Eye (tissue), 1 donor: ENCODE measurements around the gene KRTAP10-3.
A peak's percentile ranks its signal among the peaks of the same experiment; 100 is the strongest.
"Not testable (repeated sequence)": the region's sequence is repeated elsewhere in the genome, so short reads cannot be mapped to it uniquely, and the experiment has no call there.

Source experiments
- DNase-seq: peaks from one replicate; pipeline ENCODE4 v3.0.0-alpha.2; 2015

KRTAP10-3 gene

DNA sequence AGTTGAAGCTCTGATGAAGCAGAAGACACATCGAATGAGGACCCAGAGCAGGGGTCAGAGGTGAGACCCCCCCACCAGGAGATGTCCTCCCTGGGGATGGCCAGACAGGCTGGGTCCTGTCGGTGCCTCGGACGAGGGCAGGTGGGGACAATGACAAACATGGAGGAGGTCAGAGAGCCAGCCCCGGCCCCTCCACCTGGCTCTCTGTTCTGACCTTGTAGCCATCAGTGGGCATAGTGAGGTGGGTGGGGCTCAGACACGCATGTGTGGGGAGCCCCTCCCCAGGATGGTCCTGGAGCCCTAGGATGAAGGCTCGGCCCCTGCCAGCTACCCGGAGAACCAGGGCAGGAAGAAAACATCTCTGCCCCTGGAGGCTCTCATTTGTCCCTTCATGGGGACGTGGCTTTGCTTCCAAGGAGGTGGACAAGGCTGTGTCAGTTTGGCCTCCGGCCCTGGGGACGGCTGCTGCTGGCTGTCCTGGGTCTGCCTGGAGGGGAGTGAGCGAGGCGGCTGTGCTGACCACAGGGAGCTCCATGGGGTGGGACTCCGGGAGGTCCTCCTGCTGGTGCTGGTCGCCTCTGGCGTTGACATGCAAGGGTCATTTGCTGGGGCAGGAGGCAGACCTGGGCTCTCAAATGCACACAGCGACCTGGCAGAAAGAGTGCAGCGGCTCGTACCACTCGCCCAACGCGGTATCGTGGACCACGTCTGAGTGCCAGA lies 31.2 kb upstream of the KRTAP10-3 start:
- no peak for DNase-seq

DNA sequence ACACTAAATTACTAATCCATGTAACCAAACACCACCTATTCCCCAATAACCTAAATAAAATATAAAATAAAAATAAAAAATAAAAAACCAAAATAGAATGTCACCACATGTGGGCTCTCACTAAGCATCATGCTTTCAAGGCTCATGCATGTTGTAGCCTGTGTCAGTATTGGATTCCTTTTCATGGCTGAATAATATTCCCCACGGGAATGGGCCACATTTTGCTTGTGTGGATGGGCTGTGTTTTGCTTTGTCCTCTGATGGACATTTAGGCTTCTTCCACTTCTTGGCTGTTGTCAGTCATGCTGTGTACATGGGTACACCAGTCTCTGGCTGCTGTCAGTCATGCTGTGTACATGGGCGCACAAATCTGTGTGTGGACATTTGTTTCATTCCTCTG lies 30.5 kb upstream of the KRTAP10-3 start:
- no peak for DNase-seq

DNA sequence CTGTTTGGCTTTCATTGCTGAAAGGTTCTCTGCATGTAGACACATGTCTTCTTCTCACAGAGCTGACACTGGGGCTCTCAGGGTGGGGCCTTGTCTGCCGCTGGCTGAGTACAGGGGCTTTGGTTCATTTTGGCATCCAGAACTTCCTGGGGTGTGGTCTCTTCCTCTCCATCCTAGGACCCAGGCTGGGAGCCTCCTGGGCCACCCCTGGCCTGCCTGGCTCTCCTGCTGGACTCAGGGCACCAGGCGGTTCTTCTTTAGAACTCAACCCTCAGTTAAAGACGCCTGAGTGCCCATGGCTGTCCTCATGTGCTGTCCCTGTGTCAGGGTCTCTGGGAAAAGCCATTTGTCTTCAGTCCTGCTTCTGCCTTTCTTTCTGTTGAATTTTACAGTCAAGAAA lies 27.3 kb upstream of the KRTAP10-3 start:
- no peak for DNase-seq

DNA sequence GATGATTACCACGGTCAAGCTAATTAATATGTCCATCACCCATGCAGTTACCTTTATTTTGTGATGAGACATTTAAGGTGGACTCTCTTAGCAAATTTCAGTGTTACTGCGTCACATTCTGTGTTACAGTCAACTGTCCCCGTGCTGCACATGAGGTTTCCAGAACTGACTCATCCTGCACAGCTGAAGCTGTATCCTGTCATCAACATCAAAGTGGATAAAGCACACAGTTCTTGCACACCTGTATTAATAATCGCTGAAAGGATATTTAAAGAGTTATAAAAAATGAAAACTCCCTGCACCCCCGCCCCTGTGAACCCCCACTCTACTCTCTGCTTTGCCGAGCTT lies 25.2 kb upstream of the KRTAP10-3 start:
- no peak for DNase-seq

DNA sequence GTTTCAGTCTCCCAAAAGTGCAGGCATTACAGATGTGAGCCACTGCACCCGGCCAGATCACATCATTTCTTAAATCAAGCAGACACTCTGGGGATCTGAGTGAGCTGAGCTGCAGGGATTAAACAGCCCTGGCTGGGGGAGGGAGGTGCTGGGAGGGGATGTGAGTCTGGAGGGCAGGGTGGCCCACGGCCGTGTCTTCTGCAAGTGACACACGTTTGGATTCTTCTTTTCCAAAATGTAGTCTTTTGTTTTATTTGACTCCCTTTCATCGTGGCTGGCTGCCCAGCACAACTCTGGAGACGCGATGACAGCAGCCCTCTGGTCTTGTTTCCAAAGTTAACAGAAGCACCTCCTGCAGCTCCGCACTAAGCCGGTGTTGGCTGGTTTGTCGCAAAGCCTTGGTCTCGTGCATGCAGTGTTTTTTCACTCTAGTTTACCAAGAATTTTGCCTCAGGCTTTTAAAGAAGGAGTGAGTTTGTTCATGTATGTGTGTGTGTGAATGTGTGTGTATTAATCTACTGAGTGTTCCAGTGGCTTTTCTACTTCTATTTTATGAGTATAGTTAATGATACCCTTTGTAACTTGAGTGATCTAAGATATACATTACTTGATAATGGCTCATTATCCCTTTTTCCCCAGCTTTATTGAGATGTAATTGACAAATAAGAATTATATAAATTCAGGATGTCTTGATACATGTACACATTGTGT lies 24.6 kb upstream of the KRTAP10-3 start:
- DNase-seq, result peak; percentile 62

DNA sequence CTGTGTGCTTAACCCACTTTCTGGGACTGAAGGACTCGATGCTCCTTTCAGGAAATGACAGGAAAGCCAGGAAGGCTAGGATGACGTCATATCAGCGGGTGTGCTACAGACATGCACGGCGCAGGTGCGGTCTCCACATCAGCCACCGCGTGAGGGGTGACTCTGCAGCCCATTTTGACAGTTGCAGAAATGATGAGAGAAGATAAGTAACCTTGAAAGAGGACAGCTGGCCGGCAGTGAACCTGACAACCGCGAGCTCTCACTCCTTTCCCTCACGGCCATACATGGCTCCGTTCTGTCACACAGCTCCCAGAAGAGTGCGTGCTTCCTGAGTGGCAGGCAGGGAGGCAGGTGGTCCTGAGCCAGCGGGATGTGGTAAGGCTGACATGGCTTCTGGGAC lies 23.5 kb upstream of the KRTAP10-3 start:
- no peak for DNase-seq

DNA sequence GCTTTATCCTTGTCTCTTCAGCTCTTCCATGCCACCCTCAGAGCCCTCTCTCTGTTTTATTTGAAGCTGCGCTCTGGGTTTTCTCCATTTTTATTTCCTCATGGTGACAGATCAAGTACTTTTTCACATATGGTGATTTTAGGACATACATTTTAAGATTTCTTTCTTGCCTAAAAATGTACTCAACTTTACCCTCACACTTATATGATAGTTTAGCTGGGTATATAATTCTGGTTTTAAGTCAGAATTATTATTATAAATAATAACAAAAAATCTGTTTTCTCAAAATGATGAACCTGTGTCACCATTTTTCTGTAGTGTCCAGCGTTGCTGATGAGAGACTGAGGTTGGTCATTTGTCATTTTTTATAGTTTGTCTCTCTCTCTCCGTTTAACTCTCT lies 22.6 kb upstream of the KRTAP10-3 start:
- no peak for DNase-seq

DNA sequence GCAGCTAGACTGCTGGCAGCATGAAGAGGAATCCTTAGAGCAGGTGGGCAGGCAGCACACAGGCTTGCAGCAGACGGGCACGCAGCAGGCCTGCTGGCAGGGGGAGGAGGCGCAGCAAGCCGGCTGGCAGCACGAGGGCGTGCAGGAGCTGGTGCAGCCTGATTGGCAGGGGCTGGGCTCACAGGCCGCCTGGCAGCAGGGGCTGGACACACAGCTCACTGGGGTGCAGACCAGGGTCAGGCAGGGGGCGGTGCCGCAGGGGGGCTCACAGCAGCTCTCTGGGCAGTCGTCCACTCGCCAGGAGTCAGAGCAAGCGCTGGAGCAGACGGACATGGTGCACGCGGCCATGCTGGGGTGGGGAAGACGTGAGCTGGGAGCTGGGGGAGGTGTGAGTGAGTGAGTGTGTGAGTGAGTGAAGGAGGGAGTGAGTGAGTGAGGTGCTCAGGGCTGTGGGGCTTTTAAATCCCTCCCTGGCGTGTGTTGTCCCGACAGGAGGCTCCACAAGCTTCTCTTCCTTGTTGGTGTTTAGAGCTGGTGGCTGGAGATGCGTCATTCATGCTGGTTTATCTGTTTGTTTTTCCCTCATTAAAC lies 21.7 kb upstream of the KRTAP10-3 start, which contains the start of gene KRTAP10-5:
Gene KRTAP10-5 (minus strand): TSS at position 374 of the 591 bp plus-strand sequence. CDS start 26 bp downstream, at position 348.
- DNase-seq, result not testable (repeated sequence)

DNA sequence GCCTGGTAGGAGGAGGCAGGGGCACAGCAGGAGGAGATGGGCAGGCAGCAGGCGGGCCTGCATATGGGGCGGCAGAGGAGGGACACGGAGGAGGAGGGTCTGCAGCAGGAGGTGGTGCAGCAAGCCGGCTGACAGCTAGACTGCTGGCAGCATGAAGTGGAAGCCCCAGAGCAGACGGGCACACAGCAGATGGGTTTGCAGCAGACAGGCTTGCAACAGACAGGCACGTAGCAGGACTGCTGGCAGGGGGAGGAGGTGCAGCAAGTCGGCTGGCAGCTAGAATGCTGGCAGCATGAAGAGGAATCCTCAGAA lies 21.2 kb upstream of the KRTAP10-3 start:
- no peak for DNase-seq

DNA sequence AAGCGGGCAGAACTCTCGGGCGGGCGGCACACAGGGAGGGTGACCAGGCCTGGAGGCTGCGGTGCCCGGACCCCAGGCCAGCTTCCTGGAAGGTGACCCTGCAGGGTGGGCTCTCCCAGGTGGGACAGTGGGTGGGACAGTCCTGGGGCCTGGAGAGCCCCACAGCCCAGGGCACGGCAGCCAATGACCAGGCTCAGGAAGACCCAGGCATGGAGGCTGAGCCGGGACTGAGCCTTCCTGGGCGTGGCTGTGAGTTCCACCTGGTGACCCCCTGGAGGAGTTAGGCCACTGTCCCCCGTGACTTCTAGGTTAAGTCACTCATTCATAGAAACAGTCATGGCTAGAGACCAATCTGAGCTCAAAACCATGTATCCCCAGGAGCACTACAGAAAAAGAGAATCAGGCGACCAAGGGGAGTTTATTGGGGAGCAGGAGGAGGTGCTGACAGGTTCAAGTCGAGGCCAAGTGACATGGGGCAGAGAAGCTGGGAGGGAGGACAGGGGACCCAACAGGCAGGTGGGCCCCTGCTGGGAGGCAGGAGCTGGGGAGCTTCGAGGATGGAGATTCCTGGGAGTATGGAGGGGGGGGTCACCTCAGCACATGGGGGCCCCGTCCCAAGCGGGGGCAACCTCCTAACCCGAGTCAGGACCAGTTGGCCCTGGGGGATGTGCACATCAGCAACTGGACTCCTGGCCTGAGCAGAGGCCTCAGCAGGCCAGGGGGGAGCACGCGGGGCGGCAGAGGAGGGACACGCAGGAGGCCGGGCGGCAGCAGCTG lies 20.6 kb upstream of the KRTAP10-3 start:
- DNase-seq, result no peak

DNA sequence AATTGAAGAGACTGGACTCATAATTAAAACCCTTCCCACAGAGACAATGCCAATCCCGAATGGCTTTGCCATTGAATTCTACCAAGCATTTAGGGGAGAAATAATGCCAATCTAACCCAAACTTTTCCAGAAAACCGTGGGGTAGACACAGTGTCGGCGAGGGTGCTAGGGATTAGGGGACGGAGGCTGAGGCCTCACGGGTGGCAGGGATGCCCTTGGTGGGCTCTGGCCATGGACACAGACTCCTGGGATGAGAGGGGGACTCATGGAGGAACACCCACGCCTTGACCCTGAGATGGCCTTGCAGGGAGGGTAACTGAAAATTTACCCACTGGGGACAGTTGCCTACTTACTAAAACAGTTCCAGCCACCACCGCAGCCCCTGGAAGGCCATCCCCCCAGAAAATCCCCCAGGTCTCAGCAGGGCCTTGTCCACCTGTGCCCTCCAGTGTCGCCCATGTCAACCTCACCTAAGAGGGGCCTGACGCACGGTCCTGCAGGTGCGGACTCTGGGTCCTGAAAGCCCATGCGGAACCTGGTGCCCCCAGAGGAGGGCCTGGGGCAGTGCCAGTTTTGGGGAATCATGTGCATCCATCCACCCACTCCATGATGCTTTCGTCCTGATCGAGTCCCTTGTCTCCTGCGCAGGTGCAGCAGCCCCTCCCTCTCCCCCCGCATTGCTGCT lies 19.9 kb upstream of the KRTAP10-3 start:
- no peak for DNase-seq

DNA sequence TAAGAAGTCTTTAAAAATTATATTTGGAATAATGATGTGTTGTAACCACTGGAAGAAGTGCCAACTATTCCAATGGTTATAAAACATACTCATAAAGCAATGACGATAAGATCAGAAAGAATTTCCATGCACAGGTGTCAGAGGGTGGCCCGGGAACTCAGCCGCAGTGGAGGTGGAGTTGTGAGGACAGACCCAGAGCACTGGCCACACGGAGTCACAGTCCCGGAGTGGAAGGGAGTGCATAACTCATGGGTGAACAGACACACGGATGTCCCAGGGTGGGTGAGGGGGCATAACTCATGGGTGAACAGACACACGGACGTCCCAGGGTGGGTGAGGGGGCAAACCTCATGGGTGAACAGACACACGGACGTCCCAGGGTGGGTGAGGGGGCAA lies 17.4 kb upstream of the KRTAP10-3 start:
- no peak for DNase-seq

DNA sequence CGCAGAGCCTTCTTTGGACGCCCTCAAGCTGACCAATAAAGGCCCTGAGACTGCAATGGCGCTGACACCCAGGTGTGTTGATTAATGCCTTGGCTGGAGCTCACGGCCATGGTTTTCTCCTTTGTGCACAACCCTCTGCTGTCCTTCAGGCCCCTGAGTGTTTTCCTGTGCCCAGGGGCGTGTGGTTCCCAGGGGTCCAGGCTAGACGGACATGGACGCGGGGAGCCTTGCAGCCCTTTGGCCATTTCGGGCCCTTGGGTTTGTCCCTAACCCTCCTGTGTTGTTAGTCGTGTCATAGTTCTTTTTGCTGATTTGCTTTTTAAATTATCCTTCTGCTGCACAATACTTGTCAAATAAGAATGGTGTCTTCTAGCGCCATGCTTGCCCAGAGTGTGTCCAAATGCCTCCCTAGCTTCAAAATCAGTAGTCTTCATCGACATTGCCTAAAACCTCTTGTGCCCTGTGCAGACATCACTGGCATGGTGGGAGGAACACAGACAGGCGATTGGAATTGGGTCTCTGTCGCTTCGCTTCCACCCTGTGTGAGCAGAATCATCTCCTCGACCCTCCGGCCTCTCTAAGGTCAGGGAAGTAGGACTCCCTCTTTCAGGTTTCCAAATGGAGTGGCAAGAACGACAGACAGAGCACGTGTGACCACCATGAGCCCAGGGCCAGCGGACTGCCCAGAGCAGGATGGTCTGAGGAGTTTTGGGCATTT lies 16.9 kb upstream of the KRTAP10-3 start:
- DNase-seq, result no peak

DNA sequence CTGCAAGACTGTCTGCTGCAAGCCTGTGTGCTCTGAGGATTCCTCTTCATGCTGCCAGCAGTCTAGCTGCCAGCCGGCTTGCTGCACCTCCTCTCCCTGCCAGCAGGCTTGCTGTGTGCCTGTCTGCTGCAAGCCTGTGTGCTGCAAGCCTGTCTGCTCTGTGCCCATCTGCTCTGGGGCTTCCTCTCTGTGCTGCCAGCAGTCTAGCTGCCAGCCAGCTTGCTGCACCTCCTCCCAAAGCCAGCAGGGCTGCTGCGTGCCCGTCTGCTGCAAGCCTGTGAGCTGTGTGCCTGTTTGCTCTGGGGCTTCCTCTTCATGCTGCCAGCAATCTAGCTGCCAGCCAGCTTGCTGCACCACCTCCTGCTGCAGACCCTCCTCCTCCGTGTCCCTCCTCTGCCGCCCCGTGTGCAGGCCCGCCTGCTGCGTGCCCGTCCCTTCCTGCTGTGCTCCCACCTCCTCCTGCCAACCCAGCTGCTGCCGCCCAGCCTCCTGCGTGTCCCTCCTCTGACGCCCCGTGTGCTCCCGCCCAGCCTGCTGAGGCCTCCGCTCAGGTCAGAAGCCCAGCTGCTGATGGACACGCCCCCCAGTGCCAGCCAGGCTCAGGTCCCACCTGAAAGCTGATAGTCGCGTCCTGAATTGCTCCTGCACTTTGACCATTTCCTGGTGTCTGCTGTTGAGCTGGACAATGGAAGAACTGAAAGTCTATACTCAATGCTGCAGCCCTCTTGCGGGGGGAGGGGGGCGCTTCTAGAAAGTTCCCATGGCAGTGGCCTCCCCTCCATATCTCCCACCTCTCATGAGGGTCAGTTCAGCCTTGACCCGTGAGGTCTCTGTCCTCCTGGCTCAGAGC lies 16.1 kb upstream of the KRTAP10-3 start:
- DNase-seq, result no peak

DNA sequence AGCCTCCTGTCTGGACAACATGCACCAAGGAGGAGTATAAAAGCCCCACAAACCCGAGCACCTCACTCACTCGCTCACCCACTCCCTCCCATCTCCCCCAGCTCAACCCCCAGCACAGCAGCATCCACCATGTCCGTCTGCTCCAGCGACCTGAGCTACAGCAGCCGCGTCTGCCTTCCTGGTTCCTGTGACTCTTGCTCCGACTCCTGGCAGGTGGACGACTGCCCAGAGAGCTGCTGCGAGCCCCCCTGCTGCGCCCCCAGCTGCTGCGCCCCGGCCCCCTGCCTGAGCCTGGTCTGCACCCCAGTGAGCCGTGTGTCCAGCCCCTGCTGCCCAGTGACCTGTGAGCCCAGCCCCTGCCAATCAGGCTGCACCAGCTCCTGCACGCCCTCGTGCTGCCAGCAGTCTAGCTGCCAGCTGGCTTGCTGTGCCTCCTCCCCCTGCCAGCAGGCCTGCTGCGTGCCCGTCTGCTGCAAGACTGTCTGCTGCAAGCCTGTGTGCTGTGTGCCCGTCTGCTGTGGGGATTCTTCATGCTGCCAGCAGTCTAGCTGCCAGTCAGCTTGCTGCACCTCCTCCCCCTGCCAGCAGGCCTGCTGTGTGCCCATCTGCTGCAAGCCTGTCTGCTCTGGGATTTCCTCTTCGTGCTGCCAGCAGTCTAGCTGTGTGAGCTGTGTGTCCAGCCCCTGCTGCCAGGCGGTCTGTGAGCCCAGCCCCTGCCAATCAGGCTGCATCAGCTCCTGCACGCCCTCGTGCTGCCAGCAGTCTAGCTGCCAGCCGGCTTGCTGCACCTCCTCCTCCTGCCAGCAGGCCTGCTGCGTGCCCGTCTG lies 15.2 kb upstream of the KRTAP10-3 start, which contains the start of gene KRTAP10-4:
Gene KRTAP10-4 (plus strand): TSS at position 100 of the 827 bp plus-strand sequence. CDS start 30 bp downstream, at position 130.
- not testable (repeated sequence) for DNase-seq

DNA sequence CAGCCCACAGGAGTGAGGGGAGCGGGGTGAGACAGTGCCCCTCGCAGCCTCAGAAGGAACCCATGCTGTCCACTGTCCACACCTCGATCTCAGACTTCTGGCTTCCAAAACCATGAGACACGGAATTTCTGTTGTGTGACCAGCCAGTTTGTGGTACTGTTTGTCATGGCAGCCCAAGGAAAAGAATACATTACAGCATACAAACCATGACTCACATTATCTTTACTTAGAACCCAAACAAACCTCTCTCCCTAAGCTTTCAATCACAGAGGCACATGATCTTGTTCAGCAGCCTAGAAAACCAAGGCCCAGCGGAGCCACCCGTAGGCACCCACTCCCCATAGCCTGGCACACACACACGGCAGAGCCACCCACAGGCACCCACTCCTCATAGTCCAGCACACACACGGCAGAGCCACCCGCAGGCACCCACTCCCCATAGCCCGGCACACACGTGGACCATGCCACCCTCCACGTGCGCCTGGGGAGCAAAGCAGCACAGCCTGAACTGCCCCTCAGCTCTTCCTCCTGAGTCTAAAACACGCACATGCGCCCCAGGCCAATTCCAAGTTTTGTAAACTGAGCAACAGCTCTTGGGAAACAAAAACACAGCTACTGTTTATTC lies 14.5 kb upstream of the KRTAP10-3 start:
- no peak for DNase-seq

DNA sequence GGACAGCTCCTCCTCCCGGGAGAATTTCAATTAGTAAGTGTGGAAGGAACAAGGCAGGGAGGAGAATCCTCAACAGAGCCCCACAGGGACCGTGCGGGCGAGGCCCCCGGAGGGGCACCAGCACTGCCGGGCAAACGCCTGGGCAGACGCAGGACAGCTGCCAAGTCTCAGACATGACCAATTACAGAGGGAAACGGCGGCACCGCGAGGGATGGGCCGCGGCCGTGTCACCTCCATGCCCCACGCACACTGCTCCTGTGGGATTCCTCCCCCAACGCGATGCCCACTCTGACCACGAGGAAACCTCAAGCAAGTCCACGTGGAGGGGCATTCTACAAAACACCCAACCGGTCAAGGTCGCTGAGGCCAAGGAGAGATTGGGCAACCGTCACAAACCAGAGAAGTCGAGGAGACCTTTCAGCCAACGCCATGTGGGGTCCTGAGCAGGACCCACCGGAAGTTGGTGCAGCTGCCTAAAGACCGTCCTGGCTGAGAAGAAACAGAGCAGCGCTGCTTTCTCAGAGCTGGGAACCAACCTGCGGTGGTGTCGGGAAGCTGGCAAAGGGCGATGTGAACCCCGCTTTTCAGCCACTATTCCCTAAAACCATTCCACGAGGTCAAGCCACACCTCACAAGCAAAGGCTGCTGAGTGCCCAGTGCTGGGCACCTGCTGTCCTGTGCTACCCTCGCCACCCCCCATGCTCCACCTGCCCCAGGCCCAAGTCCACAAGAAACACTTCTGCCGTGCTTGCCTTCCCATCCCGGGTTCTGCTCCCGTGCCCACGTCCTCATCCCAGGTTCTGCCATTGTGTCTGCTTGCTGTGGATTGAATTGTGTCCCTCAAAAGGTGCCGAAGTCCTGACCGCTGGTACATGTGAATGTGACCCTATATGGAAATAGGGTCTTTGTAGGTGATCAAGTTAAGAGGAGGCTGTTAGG lies 13.5 kb upstream of the KRTAP10-3 start:
- no peak for DNase-seq

DNA sequence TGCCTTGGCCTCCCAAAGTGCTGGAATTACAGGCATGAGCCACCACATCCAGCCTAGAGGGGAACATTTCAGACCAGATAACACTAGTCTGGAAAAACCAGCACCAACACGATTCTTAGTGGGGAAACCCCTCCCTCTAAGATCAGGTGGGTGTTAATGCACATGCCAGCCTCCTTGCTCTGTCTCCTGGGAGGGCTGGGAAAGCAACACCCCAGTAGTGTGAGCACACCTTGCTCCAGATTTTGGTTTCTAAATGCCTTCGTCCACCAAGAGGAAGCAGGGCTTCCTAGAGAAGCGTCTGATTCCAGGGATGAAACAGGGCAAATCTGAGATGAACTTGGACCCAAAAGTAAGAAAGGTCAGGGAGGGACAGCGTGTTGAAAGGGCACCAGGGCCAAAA lies 12.7 kb upstream of the KRTAP10-3 start:
- DNase-seq, result no peak
